ENCODE measurements around the gene SSBP2. TPM values are rescaled to one million over a fixed set of nuclear protein-coding genes. Genes with fewer than 3 reads are reported as not detected.

Gene SSBP2
- total RNA-seq, 2 donors from 2014 or later = 23.7 to 75.0 TPM

DNA sequence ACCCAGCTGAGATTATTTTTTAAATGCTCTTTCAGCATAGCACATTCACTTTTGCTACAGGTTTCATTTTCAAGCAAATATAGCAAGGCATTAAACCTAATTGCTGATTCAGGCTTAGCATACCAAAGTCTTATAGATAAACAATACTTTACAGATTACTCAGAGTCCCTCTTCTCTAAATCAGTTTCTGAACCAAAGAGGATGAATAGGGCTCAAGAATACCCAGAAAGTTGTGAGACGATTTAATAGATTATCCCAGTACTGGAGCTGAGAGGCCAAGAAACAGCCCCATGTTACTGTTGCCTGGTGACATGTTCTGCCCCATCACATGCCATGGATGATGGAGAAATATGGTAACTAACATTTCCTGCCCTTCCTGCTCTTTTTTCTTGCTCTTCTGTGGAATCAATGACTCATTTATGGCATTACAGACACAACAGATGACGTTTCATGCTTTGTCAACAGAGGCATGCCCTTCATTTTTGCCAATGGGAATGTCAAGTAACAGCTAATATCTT is 18.1 kb upstream of the SSBP2 start:
- no peaks in the 10 kb centered on the region for H3K9me3 ChIP-seq
- H3K27me3 ChIP-seq (replicated peaks; ENCODE audit: insufficient read depth) = no peaks in the 10 kb centered on the region
- TF ChIP-seq, protein P1, sequence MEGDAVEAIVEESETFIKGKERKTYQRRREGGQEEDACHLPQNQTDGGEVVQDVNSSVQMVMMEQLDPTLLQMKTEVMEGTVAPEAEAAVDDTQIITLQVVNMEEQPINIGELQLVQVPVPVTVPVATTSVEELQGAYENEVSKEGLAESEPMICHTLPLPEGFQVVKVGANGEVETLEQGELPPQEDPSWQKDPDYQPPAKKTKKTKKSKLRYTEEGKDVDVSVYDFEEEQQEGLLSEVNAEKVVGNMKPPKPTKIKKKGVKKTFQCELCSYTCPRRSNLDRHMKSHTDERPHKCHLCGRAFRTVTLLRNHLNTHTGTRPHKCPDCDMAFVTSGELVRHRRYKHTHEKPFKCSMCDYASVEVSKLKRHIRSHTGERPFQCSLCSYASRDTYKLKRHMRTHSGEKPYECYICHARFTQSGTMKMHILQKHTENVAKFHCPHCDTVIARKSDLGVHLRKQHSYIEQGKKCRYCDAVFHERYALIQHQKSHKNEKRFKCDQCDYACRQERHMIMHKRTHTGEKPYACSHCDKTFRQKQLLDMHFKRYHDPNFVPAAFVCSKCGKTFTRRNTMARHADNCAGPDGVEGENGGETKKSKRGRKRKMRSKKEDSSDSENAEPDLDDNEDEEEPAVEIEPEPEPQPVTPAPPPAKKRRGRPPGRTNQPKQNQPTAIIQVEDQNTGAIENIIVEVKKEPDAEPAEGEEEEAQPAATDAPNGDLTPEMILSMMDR (IDR thresholded peaks at IDR 0.05) = no peak
- peak; percentile 51 for ATAC-seq (ENCODE audit: insufficient number of reproducible peaks, low FRiP score, low read depth)
- no peaks in the 10 kb centered on the region for H3K36me3 ChIP-seq
- peaks cover 12 to 22% of the 10 kb centered on the region in 2 donors for H3K4me1 ChIP-seq (ENCODE audit: control insufficient read depth in 1 of 2, low read depth in 2 of 2)
- H3K27ac ChIP-seq = peak overlapping the region in 1 of 2 donors; percentile 55
- no peak overlapping the region for H3K4me3 ChIP-seq
- no peak for DNase-seq (ENCODE audit: low spot score)

DNA sequence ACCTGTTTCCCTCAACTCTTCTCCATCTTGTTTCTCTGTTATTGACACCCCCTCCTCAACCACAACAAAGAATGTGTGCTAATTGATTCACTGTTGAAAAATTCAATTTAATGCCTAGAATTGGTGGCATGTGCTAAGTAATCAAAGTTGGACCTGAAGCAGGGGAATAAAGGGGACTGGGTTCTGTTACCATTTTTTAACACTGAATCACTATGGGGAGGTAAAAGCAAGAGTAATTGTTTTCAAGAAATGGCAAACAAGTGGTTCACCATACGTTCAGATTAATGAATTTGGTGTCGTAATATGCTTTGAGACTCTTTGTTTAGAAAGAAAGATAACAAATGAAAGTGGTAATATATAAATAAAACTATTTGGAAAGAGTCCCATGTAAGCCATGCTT is 17.0 kb upstream of the SSBP2 start:
- Histone ChIP-seq H3K9me3 (no peaks in the 10 kb centered on the region), H3K4me1 (ENCODE audit: control insufficient read depth in 1 of 2, low read depth in 2 of 2) (peaks cover 5 to 12% of the 10 kb centered on the region in 2 donors), H3K27ac (no peak overlapping the region), H3K36me3 (no peaks in the 10 kb centered on the region), H3K27me3 (replicated peaks; ENCODE audit: insufficient read depth) (no peaks in the 10 kb centered on the region), H3K4me3 (no peak overlapping the region)
- ATAC-seq (ENCODE audit: insufficient number of reproducible peaks, low FRiP score, low read depth) = no peak
- TF ChIP-seq, protein P1 (IDR thresholded peaks at IDR 0.05) = no peak
- no peak for DNase-seq (ENCODE audit: low spot score)

DNA sequence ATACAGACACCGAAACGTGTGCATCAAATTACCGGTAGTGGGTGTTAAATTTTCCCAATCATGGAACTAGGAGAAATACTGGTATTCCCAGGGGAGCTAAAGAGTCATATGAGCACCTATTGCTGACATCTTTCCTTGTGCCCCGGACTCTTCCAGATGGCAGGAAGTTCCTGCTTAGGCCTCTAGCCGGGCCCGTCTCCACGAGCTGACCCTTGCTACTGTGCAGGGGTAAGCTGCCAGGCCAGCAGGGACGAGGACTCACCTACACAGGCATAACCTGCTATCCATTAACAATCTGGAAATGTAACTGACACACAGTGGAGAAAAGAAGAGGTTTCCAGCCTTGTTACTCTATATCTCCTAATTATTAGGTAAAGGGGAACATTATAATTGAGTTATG is 16.2 kb upstream of the SSBP2 start:
- no peaks in the 10 kb centered on the region for H3K36me3 ChIP-seq
- no peak for ATAC-seq (ENCODE audit: insufficient number of reproducible peaks, low FRiP score, low read depth)
- TF ChIP-seq, protein P1 (IDR thresholded peaks at IDR 0.05) = no peak
- no peak for DNase-seq (ENCODE audit: low spot score)
- H3K4me3 ChIP-seq = no peak overlapping the region
- H3K27ac ChIP-seq = no peak overlapping the region
- H3K9me3 ChIP-seq = no peaks in the 10 kb centered on the region
- peaks cover 0 to 8% of the 10 kb centered on the region in 2 donors for H3K4me1 ChIP-seq (ENCODE audit: control insufficient read depth in 1 of 2, low read depth in 2 of 2)
- H3K27me3 ChIP-seq (replicated peaks; ENCODE audit: insufficient read depth) = no peaks in the 10 kb centered on the region

- Histone ChIP-seq H3K9me3 (no peaks in the 10 kb centered on the region), H3K27ac (no peak overlapping the region), H3K4me1 (ENCODE audit: control insufficient read depth in 1 of 2, low read depth in 2 of 2) (peaks cover 0 to 8% of the 10 kb centered on the region in 2 donors), H3K27me3 (replicated peaks; ENCODE audit: insufficient read depth) (no peaks in the 10 kb centered on the region), H3K4me3 (no peak overlapping the region), H3K36me3 (no peaks in the 10 kb centered on the region)
- TF ChIP-seq, protein P1 (IDR thresholded peaks at IDR 0.05) = no peak
- no peak for DNase-seq (ENCODE audit: low spot score)
- ATAC-seq (ENCODE audit: insufficient number of reproducible peaks, low FRiP score, low read depth) = no peak
Measured at GRCh38 chr5:81766611-81767010, 15.7 kb upstream of the SSBP2 start.

DNA sequence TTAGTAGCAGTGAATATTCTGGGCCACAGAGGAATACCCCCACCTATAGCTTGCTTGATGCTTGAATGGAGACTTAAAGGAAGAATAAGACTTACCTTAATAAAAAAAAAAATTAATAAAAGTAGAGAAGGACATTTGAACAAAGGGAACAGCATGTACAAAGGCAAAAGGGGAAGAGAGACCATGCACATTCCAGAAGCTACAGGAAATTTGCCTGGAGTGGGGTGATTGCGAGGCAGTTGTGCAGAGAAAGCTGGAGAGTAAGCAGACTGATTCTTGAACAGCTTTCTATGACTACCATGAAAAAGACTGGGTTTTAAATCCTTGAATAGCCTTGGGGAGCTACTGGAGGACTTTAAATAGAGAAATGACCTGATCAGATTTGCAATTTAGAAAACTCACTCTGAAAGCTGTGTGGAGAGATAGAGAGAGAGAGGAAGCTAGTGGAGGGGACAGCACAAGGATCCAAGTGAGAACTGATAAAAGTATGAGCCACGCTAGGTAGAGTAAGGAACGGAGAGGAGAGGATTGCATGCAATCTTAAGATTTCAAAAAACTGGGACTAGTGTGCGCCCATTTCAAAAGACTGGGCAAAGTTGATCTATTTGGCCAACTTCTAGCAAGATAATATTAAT is 12.5 kb upstream of the SSBP2 start:
- H3K36me3 ChIP-seq = no peaks in the 10 kb centered on the region
- H3K4me3 ChIP-seq = no peak overlapping the region
- DNase-seq (ENCODE audit: low spot score) = no peak
- no peak for ATAC-seq (ENCODE audit: insufficient number of reproducible peaks, low FRiP score, low read depth)
- TF ChIP-seq, protein P1 (IDR thresholded peaks at IDR 0.05) = no peak
- no peaks in the 10 kb centered on the region for H3K4me1 ChIP-seq (ENCODE audit: control insufficient read depth in 1 of 2, low read depth in 2 of 2)
- H3K9me3 ChIP-seq = no peaks in the 10 kb centered on the region
- no peaks in the 10 kb centered on the region for H3K27me3 ChIP-seq (replicated peaks; ENCODE audit: insufficient read depth)
- H3K27ac ChIP-seq = no peak overlapping the region

Measured in thoracic aorta (tissue), 2 donors.